Stimulated activated CD8-positive, alpha-beta memory T cell treated with anti-CD3 and anti-CD28 coated beads, Interleukin-2, amount 100 ng/mL, for 48 hours (primary cell): ENCODE measurements around the gene HOXB8.

Experiments
- DNase-seq, 2 donors: peaks; one replicate each; pipeline ENCODE4 v3.0.0-alpha.2; 2020; ENCODE audit warnings: low read depth in 2 of 2

HOXB8 gene

GRCh38 chr17:48583708-48584222 lies 31.3 kb downstream of the HOXB8 start:
- DNase-seq = no peak

- DNase-seq = no peak
These were observed 32.4 kb downstream of the HOXB8 start for GRCh38 chr17:48582750-48583069.

- DNase-seq = no peak
These were observed 35.1 kb downstream of the HOXB8 start for GRCh38 chr17:48579760-48580554.

GRCh38 chr17:48579471-48579759 lies 35.7 kb downstream of the HOXB8 start:
- no peak for DNase-seq

- DNase-seq = no peak
These were observed 36.2 kb downstream of the HOXB8 start for GRCh38 chr17:48578616-48579470.

- peak; percentile 51 to 61 for DNase-seq
These were observed 37.0 kb downstream of the HOXB8 start, which contains the start of gene HOXB4 for GRCh38 chr17:48577946-48578615. TSS of gene HOXB4 (minus strand) at chr17:48578350. CDS start at chr17:48578319, 31 bp downstream.

GRCh38 chr17:48577330-48577945 lies 37.7 kb downstream of the HOXB8 start:
- DNase-seq = no peak

- DNase-seq = no peak
These were observed 38.4 kb downstream of the HOXB8 start for GRCh38 chr17:48576479-48577309.

GRCh38 chr17:48575673-48576478 lies 39.2 kb downstream of the HOXB8 start:
- DNase-seq = no peak

- no peak for DNase-seq
These were observed 40.0 kb downstream of the HOXB8 start for GRCh38 chr17:48575066-48575582.

GRCh38 chr17:48574505-48575065 lies 40.5 kb downstream of the HOXB8 start:
- no peak for DNase-seq

GRCh38 chr17:48571826-48572417 lies 43.2 kb downstream of the HOXB8 start:
- DNase-seq = no peak

- DNase-seq = no peak
These were observed 43.9 kb downstream of the HOXB8 start for GRCh38 chr17:48571024-48571818.

GRCh38 chr17:48570325-48571023 lies 44.6 kb downstream of the HOXB8 start:
- no peak for DNase-seq

- no peak for DNase-seq
These were observed 45.3 kb downstream of the HOXB8 start for GRCh38 chr17:48569674-48570324.

GRCh38 chr17:48569240-48569582 lies 45.9 kb downstream of the HOXB8 start:
- no peak for DNase-seq

GRCh38 chr17:48568499-48569239 lies 46.4 kb downstream of the HOXB8 start:
- no peak for DNase-seq
